GM12878 (cell line): Measurements from ENCODE around the gene LRP8.

Experiments used
- BACH1 ChIP-seq: fragments of 450-650 bp; IDR thresholded peaks from 2 replicates; pipeline ENCODE4 v1.6.1; 2017; ENCODE audit warnings: mild to moderate bottlenecking, borderline replicate concordance
- CREB1 ChIP-seq: IDR thresholded peaks from 2 replicates; pipeline ENCODE4 v1.6.1; 2012; ENCODE audit warnings: low read depth, mild to moderate bottlenecking, inconsistent platforms
- CTCF ChIP-seq, 3 experiments: IDR thresholded peaks in 2 of 3; conservative IDR thresholded peaks in 1 of 3; 2 replicates each; pipeline ENCODE4 v1.5.1; 2011; ENCODE audit warnings: low read depth in 3 of 3, low read length in 3 of 3, mild to moderate bottlenecking in 3 of 3, control low read depth in 2 of 3, moderate library complexity in 2 of 3, inconsistent platforms in 1 of 3, mixed read lengths in 1 of 3; ENCODE audit not compliant: control insufficient read depth in 2 of 3, insufficient read depth in 1 of 3; ENCODE audit errors: extremely low read depth in 1 of 3
- KDM1A ChIP-seq: fragments of 200-600 bp; sonication (generic); IDR thresholded peaks from 2 replicates; pipeline ENCODE4 v1.6.1; 2016; ENCODE audit warnings: borderline replicate concordance
- SIX5 ChIP-seq: IDR thresholded peaks from 2 replicates; pipeline ENCODE4 v1.6.1; 2011; ENCODE audit warnings: mild to moderate bottlenecking, low read depth, low read length, moderate library complexity; ENCODE audit not compliant: severe bottlenecking
- TBL1XR1 ChIP-seq: IDR thresholded peaks from 2 replicates; pipeline ENCODE4 v1.6.1; 2012; ENCODE audit warnings: low read depth, low read length, improper control_type of control experiment
- TF ChIP-seq, protein P1 (sequence below): IDR thresholded peaks from 2 replicates; pipeline ENCODE4 v1.6.1; 2011; ENCODE audit warnings: borderline replicate concordance, low read depth, mild to moderate bottlenecking, moderate library complexity, low read length; ENCODE audit not compliant: insufficient read depth, poor library complexity, severe bottlenecking

GRCh38 chr1:53220171-53220961 is 107.5 kb downstream of the LRP8 start, which contains the start of gene CZIB:
- TF ChIP-seq KDM1A: no peak
- TF ChIP-seq TBL1XR1: peak; percentile 19; the same call in 1 of the 2 replicates
- peak; percentile 83 for TF ChIP-seq CREB1
- TF ChIP-seq CTCF (IDR thresholded peaks at IDR 0.05 in 2 of 3, conservative IDR thresholded peaks at IDR 0.05 in 1 of 3; ENCODE audit: control insufficient read depth in 2 of 3, extremely low read depth in 1 of 3, insufficient read depth in 1 of 3, low read depth in 3 of 3, low read length in 3 of 3): no peak
- TF ChIP-seq, protein P1, sequence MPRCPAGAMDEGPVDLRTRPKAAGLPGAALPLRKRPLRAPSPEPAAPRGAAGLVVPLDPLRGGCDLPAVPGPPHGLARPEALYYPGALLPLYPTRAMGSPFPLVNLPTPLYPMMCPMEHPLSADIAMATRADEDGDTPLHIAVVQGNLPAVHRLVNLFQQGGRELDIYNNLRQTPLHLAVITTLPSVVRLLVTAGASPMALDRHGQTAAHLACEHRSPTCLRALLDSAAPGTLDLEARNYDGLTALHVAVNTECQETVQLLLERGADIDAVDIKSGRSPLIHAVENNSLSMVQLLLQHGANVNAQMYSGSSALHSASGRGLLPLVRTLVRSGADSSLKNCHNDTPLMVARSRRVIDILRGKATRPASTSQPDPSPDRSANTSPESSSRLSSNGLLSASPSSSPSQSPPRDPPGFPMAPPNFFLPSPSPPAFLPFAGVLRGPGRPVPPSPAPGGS: no peak
- peak; percentile 85 for TF ChIP-seq BACH1
- TF ChIP-seq SIX5: no peak
